ENCODE data around the gene C12orf50. TPM values are rescaled to one million over a fixed set of nuclear protein-coding genes. Genes with fewer than 3 reads are reported as not detected.
"Not testable (repeated sequence)": the region's sequence is repeated elsewhere in the genome, so short reads cannot be mapped to it uniquely, and the experiment has no call there.

The C12orf50 gene
- total RNA-seq, 1 donor from 2014 or later = 0.09 TPM

DNA sequence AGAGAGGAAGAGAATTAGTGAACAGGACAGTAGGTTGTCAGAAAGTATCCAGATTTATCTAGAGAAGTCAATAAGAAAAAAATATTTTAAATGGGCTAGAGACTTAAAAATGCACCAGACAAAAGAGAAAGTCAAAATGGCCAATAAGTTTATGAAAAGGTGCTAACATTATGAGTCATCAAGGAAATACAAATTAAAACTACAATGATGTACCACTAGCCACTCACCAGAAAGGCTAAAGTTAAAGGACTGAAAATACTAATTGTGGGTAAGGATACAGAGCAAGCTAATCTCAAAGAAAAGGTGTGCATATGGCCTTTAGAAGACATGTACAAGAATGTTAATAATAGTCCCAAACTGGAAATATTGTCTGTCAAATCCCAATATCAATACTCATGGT, 37.7 kb downstream of the C12orf50 start:
- intact Hi-C loops (cut with micrococcal nuclease) = no loop called here

DNA sequence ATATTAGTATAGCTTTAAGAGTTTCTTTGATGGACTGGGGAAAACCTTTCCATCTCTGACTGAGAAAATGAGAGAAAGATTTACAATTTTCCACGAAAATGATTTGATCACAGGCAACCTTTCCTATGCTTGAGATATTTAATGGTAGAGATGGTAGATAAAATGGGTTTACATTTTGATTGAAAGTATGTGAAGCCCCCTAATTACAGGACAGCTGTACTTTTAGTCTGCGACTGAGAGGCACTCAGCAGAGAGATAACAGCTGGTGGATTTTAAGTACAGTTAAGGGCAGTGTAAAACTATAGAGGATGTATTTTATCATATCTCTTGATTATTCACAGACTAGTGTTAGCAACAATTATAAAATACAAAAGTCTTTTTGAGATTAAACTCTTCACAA, 40.7 kb downstream of the C12orf50 start:
- intact Hi-C loops (cut with micrococcal nuclease) = no loop called here

DNA sequence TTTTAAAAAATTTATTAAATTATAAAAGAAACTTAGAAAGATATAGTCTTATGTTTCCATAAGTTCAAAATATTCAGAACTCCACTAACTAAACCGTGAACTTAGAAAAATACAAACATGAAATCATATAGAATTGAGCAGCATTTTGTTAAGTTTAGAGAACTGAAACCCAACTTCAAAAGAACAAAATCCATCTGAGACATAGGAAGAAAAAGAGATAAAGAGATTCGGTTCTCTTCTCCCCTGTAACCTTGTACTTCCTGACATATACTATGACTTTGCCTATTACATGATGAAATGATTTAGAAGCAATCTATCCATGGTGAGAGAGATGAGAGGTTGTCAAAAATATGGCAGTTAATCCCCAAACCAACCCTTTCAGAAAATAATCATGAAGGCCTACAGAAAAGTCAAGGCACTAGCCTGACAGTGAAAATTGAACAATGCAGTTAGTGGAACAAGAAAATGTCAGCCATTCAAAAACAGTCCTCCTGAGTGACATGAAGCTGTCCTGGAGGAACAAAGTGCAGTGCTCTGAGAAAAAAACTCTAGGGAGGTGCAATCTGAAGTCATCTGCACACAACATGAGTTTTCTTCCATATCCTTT, 44.0 kb downstream of the C12orf50 start:
- intact Hi-C loops (cut with micrococcal nuclease) = no loop called here

DNA sequence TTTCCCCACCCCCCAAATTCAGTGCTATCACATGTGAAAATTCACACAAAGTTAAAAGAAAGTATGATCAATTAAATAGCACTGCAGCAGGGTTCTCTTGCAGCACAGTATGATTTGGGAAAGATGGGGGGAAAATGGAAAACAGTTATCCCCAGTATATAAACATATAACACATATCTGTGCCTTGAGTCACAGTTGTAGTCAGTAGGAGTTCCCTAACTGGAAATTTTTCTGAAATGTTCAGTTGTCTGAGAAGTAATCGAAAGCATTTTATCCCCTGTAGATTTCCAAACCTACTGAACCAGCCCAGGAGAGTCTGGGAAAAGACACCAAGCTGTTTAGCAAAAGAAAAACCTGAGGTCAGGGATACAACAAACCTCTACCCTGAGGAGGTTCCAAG, 47.0 kb downstream of the C12orf50 start:
- intact Hi-C loops (cut with micrococcal nuclease) = no loop called here

DNA sequence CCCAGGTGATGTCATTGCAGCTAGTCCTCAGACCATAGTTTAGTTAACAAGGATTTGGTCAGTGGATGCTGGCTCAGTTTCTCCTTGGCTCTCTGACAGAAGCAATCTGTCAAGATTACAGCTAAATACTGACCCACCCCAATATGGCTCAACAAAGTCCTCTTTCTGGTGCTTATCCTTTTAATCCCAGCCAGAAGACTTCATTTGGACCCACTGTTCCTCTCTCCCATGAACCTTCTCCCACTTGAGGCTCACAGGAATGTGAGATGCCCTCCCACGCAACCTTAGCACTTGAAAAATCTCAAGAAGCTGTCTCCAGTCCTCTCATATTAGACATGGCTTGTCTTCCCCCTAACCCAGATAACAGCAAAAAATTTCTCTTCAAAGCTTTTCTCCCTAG, 47.7 kb downstream of the C12orf50 start:
- intact Hi-C loops (cut with micrococcal nuclease) = no loop called here

DNA sequence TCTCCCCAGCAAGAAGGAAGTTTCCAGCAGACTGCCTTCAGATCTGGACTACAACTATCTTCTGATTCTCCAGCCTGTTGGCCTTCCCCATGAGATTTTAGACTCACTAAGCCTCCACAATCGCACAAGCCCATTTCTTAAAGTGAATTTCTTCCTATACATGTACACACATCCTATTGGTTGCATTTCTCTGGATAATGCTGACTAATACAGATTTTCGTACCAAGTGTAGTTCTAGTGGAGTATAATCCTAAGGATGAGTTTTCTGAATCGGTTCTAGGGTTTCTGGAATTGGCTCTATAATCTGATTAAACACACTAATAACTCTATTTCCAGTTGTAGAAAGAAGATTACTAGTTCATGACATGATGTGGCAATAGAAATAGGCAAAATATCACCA, 53.3 kb downstream of the C12orf50 start:
- intact Hi-C loops (cut with micrococcal nuclease) = no loop called here

DNA sequence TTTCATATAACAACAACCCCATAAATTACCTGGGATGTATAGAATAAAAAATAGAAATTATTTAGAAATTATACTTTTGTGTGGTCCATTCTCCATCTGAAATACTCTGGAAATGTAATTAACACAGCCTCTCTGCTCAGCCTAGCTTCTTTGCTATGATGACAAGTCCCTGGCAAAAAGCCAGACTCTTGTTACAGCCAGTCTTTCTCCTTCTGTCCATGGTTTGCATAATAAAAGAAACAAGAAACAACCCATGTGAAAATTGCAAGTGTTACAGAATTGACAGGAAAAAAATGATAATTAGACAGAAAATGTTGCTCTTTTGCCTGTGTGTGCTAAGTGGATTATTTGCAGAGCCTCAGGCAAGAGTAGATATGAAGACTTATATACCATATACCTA, 61.3 kb downstream of the C12orf50 start:
- intact Hi-C loops (cut with micrococcal nuclease) = no loop called here

DNA sequence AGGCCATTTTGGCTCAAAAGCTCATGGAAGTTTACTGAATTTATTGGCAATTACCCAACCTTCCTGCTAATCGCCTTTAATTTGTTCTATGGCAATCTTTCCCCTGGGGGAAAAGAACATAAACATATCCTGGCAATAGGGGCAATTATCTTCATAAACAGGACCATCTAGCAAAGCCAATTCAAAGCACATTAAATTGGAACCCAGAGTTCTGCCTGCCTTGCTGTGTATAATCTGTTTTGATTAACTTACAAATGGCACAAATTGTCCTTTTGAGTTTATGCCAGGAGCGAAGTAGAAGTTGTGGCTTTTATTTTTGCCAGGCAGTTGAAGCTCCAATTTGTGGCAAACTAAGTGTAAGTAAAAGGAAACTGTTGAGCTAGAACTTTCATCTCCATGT, 68.6 kb downstream of the C12orf50 start:
- intact Hi-C loops (cut with micrococcal nuclease) = no loop called here

DNA sequence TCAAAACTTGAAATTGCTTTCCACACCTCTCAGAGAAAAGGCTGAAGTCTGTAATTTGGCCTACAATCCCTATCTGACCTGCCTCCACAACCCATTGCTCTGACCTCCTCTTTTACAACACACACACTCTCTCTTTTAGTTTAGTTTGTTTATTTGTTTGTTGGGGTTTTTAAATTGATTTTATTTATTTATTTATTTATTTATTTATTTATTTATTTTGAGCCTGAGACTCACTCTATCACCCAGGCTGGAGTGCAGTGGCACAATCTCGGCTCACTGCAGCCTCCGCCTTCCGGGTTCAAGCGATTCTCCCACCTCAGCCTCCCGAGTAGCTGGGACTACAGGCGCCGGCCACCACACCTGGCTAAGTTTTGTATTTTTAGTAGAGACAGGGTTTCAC, 75.2 kb downstream of the C12orf50 start:
- intact Hi-C loops (cut with micrococcal nuclease) = not testable (repeated sequence)

DNA sequence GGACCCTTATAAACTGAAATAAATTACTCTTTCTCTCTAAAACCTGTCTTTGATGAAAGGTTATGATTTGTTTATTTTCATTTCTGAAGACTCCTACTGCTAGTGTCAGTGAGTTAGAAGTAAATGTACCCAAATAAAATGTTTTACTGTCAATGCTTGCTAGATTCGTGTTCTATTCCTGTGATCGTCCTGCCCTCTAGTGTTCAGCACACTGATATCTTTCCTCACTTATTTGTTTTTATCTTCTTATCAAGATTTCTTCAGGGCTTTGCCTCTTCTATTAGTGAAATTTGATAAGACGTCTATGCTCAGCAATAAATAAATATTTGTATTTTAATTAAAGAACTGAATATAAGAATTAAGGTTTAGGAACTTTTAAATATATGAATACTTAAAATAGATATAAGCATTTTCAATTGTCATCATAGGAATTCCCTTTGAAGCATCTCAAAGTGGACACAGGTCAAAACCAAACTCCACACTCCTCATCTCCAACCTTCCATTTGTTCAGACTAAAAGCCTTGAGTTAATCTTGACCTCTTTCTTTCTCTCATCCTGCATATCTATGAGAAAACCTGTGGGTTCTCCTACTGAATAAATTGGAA, 75.8 kb downstream of the C12orf50 start:
- intact Hi-C loops (cut with micrococcal nuclease) = no loop called here

DNA sequence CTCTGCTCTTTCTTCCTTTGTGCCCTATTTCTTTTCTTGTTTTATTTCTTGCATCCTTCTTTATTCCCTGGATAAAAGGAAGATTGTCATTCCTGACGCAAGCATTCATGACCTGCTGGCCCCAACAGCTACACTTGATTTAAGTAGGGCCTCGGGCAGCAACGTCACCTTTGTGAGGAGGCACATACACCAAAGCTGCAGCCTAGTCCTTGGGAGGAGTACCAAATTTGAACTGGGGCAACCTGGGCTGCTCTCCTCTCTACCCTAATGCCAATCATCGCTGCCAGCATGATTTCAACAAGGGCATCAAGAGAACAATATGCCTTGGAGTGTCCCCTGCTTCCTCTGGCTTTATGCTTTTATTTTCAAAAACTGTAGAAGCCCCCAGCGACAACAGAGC, 76.4 kb downstream of the C12orf50 start:
- intact Hi-C loops (cut with micrococcal nuclease) = no loop called here

DNA sequence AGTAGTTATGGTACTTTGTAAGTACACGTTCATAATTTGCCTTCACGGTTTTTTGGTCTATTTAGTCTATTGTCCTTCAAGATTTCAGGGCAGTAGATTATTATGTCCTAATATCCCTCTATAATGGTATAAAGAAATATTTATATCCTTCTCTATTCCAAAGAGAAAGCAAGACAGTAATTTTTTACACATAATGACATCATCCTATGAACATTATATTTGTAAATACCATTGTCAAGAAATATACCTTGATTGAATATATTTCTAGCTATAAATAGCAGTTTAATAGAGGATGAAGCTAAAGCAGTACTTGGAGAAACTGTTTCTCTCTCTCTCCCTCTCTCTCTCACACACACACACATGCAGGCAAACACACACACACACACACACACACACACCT, 77.0 kb downstream of the C12orf50 start:
- intact Hi-C loops (cut with micrococcal nuclease) = no loop called here

DNA sequence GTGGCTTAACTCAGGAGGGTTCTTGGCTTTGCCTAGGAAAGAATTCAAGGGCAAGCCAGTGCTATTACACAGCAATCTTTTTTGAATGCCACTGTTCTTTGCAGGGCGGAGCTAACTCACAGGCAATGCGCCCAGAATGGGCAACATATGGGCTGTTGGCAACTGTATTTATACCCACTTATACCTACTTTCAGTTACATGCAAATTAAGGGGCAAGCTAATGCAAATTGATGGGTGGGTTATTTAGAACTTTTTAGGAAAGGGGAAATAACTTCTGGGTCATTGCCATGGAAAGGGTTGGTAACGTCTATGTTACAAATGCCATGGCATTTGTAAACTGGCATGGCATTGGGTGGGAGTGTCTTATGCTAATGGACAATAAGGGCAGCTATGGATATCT, 85.4 kb downstream of the C12orf50 start:
- intact Hi-C loops (cut with micrococcal nuclease) = no loop called here

DNA sequence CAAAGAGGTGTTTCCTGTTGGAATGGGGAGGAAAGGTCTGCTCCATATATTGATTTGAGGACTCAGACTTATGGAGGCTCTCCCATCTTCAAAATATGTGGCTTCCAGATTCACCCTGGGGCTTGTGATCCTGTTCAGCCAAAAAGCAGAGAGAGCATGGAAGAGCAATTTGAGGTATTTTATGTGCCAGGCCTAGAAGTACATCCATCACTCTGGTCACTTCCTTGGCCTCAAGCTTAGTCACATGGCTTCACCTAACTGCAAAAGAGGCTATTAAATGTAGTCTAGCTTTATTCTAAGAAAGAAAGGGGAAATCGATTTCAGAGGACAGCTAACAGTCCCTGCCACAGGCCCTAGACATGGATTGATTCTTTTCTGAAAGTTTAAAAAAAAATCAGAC, 86.2 kb downstream of the C12orf50 start:
- intact Hi-C loops (cut with micrococcal nuclease) = no loop called here

DNA sequence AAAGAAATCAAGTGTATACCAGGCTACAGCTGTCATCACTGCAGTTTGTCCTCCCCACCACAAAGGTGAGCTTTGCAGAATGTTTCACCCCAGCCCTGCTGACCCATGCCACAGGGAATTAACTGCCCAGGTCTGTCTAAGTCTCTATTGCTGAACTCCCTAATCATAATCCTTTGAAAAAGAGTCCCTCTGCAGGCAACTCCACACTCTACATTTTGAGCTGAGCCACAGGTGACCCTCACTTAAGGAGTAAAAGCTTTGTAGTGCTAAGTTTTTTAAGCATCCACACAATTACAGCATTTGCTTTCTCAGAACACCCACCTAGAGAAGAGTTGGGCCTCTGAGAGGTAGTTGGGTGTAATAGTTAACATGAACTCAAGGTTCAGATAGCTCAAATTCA, 90.0 kb downstream of the C12orf50 start:
- intact Hi-C loops (cut with micrococcal nuclease) = no loop called here

DNA sequence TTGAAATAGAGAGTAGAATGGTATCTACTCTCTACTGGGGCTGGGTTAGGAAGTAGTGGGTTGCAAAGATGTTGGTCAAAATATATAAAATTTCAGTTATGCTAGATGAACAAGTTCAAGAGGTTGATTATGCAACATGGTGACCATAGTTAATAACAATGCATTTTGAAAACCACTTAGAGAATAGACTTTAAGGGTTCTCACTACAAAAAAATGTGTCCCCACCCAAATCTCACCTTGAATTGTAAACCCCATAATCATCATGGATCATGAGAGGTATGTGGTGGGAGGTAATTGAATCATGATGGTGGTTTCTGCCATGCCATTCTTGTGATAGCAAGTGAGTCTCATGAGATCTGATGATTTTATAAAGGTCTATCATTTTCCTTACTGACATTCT, 94.0 kb downstream of the C12orf50 start:
- intact Hi-C loops (cut with micrococcal nuclease) = no loop called here

DNA sequence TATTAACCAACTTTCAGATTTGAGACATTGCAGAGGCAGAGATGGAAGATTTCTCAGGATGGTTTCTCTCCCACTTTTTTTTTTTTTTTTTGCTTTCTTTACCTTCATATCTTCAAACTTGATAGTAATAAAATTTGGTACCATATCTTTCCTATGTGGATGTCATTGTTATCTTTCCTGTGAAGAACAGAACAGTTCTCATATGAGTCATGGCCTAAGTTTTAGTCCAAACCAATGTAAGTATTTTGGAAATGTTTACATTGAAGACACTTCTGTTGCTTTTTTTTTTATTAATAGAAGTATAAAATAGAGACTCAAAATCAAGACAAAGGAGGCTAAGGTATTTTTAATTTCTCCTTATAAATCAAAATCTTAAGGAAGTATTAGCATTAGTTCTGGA, 95.2 kb downstream of the C12orf50 start:
- intact Hi-C loops (cut with micrococcal nuclease) = no loop called here

DNA sequence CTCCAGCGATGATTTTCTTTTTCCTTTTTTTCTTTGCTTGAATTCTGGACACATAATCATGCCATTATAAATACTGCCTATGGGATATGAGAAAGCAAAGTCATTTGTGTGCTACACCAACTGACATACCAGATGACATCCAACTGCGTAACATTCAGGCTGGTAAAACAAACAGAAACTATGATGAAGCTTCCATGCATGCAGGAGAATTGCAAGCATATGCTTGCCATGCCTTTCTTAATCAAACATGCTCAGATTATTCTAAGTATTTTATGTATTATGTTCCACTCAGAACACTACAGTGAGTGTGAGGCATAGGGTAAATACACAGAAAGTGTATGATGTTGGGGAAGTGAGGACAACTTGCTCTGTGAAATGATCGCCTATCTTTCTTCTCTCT, 97.4 kb downstream of the C12orf50 start:
- intact Hi-C loops (cut with micrococcal nuclease) = no loop called here

DNA sequence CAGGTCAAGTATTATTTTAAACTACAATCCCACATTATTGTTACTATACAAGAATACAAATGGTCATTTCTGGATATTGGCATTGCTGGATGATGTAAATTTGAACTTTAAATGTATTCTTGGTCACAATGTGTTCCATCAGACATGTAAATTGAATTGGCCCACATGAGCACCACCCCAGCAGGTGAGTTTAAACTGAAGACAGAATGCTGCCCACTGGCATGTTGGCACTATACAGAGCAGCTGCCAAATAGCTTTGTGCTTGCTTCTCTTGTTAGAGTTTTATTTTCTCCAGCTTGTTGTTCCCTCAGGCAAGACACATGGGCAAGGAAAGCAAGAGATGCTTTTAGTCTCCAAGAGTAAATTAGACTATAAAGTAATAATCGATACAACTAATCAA, 98.6 kb downstream of the C12orf50 start:
- intact Hi-C loops (cut with micrococcal nuclease) = no loop called here

Other genes starting within 250 kb of the C12orf50 start
- gene CEP290, start 112.7 kb upstream of the C12orf50 start, total RNA-seq = 10.1 and 12.6 TPM in 2 replicates
- gene TMTC3, start 112.9 kb upstream of the C12orf50 start, total RNA-seq = 5.9 and 6.8 TPM in 2 replicates